Neural crest cell (in vitro differentiated cells): Measurements from ENCODE around the gene RNF145. TPM values are rescaled to one million over a fixed set of nuclear protein-coding genes. Genes with fewer than 3 reads are reported as not detected.

ENCODE experiments used
- DNase-seq: peaks from one replicate; pipeline ENCODE4 v3.0.0; 2021; ENCODE audit warnings: low read depth, mixed read lengths, low spot score
- H3K27ac Mint-ChIP-seq: one replicate; pipeline ENCODE4 v1.8.0; 2021; ENCODE audit warnings: mild to moderate bottlenecking, mixed read lengths; ENCODE audit not compliant: unreplicated experiment
- H3K27me3 Mint-ChIP-seq: 2 replicates; pipeline ENCODE4 v1.8.0; 2021; ENCODE audit warnings: low read depth, mild to moderate bottlenecking, mixed read lengths
- H3K36me3 Mint-ChIP-seq: 2 replicates; pipeline ENCODE4 v1.8.0; 2021; ENCODE audit warnings: low read depth, mild to moderate bottlenecking, mixed read lengths
- H3K4me1 Mint-ChIP-seq: 2 replicates; pipeline ENCODE4 v1.8.0; 2021; ENCODE audit warnings: mixed read lengths
- H3K4me3 Mint-ChIP-seq: one replicate; pipeline ENCODE4 v1.8.0; 2021; ENCODE audit warnings: mild to moderate bottlenecking, mixed read lengths
- H3K9me3 Mint-ChIP-seq: 2 replicates; pipeline ENCODE4 v1.8.0; 2021; ENCODE audit warnings: mixed read lengths
- total RNA-seq: library from RNA; stranded (reverse); gene quantifications from 2 replicates; pipeline ENCODE4 v1.2.1, GENCODE V29; 2021
- TF ChIP-seq, protein P1 (sequence below): fragments of 200-600 bp; sonication (generic); conservative IDR thresholded peaks from 2 replicates; pipeline ENCODE4 v1.5.0; 2021; ENCODE audit warnings: antibody characterized with exemption, mild to moderate bottlenecking

RNF145 gene
- total RNA-seq, 1 donor from 2014 or later = 95.2 TPM

DNA sequence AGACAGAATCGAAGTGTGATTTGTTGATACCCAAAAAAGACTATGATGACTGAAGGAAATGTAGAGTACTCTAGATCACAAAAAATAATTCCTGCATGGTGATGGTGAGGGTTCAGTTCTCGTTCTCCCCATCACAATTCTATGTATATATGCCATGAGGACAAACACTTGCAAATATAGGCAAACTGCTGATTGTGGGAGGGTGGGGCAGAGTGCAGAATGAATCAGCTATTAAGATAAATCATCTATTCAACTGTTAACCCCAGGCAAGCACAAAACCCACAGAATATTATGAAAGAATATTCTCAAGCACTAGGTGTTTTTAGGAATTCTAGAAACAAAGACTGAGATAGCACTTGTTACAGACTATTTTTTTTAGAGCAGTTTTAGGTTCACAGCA, 39.8 kb upstream of the RNF145 start:
- H3K4me3 Mint-ChIP-seq = no peak overlapping the region
- no peak for DNase-seq
- no peaks in the 10 kb centered on the region for H3K4me1 Mint-ChIP-seq
- H3K27ac Mint-ChIP-seq = no peak overlapping the region
- H3K9me3 Mint-ChIP-seq = no peaks in the 10 kb centered on the region
- TF ChIP-seq, protein P1, sequence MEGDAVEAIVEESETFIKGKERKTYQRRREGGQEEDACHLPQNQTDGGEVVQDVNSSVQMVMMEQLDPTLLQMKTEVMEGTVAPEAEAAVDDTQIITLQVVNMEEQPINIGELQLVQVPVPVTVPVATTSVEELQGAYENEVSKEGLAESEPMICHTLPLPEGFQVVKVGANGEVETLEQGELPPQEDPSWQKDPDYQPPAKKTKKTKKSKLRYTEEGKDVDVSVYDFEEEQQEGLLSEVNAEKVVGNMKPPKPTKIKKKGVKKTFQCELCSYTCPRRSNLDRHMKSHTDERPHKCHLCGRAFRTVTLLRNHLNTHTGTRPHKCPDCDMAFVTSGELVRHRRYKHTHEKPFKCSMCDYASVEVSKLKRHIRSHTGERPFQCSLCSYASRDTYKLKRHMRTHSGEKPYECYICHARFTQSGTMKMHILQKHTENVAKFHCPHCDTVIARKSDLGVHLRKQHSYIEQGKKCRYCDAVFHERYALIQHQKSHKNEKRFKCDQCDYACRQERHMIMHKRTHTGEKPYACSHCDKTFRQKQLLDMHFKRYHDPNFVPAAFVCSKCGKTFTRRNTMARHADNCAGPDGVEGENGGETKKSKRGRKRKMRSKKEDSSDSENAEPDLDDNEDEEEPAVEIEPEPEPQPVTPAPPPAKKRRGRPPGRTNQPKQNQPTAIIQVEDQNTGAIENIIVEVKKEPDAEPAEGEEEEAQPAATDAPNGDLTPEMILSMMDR = no peak
- no peaks in the 10 kb centered on the region for H3K36me3 Mint-ChIP-seq
- H3K27me3 Mint-ChIP-seq = peaks cover 58% of the 10 kb centered on the region

DNA sequence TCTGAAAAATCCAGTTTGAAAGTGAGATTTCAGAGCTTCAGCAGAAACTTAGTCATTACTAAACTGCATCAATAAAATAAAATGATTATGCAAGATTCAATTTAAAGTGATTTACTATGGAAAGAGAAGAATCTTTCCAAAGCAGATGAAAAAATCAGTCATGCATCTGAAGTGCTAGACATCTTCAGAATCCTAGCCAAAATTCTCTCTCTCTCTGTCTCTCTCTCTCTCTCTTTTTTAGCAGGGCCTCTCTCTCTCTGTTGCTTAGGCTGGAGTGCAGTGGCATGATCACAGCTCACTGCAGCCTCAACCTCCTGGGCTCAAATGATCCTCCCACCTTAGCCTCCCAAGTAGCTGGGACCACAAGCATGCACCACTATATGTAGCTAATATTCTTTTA, 35.5 kb upstream of the RNF145 start:
- Mint-ChIP-seq H3K9me3 (no peaks in the 10 kb centered on the region), H3K27me3 (peaks cover 79% of the 10 kb centered on the region), H3K36me3 (no peaks in the 10 kb centered on the region), H3K4me3 (no peak overlapping the region), H3K4me1 (no peaks in the 10 kb centered on the region), H3K27ac (no peak overlapping the region)
- TF ChIP-seq, protein P1 = no peak
- no peak for DNase-seq

DNA sequence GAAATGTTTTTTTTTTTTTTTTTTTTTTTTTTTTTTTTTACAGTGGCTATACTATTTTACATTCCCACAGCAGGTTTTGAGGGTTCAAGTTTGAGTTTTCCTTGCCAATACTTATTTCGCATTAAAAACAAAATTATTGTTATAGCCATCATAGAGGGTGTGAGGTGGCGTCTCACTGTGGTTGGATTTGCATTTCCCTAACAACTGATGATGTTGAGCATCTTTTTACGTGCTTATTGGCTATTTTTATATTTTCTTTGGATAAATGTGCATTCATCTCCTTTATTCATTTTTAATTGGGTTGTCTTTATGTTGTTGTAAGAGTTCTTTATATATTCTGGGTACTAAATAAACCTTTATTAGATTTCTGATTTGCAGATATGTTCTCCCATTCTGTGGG, 34.8 kb upstream of the RNF145 start:
- no peak overlapping the region for H3K4me3 Mint-ChIP-seq
- H3K4me1 Mint-ChIP-seq = no peaks in the 10 kb centered on the region
- H3K27me3 Mint-ChIP-seq = peaks cover 77% of the 10 kb centered on the region
- H3K9me3 Mint-ChIP-seq = no peaks in the 10 kb centered on the region
- no peaks in the 10 kb centered on the region for H3K36me3 Mint-ChIP-seq
- TF ChIP-seq, protein P1 = no peak
- H3K27ac Mint-ChIP-seq = no peak overlapping the region
- DNase-seq = no peak

DNA sequence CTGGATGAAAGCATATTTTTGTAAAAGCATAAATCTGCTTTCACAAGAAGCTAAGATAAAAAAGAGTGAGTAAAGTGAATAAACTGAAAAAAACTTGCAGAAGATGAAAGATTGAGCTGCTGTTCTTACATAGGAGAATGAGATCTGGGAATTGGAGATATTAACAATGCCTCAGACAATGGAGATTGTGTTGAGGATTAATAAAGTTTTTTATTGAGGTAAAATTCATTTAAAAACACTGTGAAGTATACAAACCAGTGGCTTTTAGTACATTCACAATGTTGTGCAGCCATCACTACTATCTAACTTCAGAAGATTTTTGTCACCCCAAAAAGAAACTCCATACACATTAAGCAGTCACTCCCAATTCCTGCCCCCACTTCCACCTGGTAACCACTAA, 34.0 kb upstream of the RNF145 start:
- Mint-ChIP-seq H3K4me3 (no peak overlapping the region), H3K9me3 (no peaks in the 10 kb centered on the region), H3K27me3 (peaks cover 77% of the 10 kb centered on the region), H3K36me3 (no peaks in the 10 kb centered on the region), H3K27ac (no peak overlapping the region), H3K4me1 (no peaks in the 10 kb centered on the region)
- TF ChIP-seq, protein P1 = no peak
- DNase-seq = no peak

DNA sequence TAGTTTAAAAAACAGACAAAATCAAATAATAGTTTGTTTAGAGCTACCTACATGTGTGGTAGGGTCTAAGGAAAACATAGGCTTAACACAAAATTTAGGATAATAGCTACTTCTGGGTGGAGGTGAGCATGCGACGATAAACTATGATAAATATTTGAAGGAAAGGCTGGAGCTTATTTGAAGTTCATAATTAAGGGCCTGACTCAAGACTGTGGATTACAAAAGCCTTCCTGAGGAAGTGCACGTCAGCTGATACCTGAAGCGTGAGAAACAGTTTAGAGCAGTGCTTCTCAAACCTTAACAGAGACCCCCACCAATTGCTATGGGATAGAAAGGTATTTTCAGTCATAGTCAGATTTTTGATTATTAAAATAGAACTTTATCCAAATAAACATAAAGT, 33.3 kb upstream of the RNF145 start:
- H3K4me1 Mint-ChIP-seq = no peaks in the 10 kb centered on the region
- no peak overlapping the region for H3K27ac Mint-ChIP-seq
- no peaks in the 10 kb centered on the region for H3K9me3 Mint-ChIP-seq
- peaks cover 74% of the 10 kb centered on the region for H3K27me3 Mint-ChIP-seq
- TF ChIP-seq, protein P1 = no peak
- no peak for DNase-seq
- no peak overlapping the region for H3K4me3 Mint-ChIP-seq
- H3K36me3 Mint-ChIP-seq = no peaks in the 10 kb centered on the region
